Measurements from ENCODE around the gene TBC1D21.

DNA sequence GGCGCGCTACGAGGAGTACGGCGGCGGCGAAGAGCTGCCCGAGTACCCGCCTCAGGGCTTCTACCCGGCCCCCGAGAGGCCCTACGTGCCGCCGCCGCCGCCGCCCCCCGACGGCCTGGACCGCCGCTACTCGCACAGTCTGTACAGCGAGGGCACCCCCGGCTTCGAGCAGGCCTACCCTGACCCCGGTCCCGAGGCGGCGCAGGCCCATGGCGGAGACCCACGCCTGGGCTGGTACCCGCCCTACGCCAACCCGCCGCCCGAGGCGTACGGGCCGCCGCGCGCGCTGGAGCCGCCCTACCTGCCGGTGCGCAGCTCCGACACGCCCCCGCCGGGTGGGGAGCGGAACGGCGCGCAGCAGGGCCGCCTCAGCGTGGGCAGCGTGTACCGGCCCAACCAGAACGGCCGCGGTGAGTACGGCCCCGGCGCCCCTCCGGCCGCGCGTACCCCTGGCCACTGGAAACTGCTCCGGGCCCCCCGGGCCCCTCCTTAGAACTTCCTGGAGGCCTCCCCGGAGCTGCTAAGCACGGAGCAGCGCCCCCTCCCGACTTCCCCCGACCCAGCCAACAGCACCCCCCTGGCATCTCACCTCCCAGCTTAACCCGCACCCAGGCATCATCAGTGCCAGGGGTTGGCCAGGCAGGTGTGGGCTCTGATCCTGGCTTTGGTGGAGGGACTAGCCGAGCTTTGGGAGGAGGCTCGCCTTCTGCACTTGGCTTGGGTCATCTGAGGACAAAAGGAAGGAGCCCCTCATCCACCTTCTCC is 54.3 kb downstream of the TBC1D21 start:
- TF ChIP-seq GATA2 (IDR thresholded peaks at IDR 0.05; ENCODE audit: low read depth, low read length) = no peak
- TF ChIP-seq GATA3 (IDR thresholded peaks at IDR 0.05; ENCODE audit: low read depth, low read length) = no peak

All from SH-SY5Y (cell line).